DOHH2 (cell line): ENCODE data around the gene SCN4B.

Source experiments
- H3F3A ChIP-seq: fragments of 200-600 bp; sonication (generic), shearing (Covaris generic); 2 replicates; pipeline ENCODE4 v1.6.0; 2016; ENCODE audit warnings: antibody characterized with exemption, mild to moderate bottlenecking; ENCODE audit not compliant: control insufficient read depth, insufficient read depth
- H3K27ac ChIP-seq: fragments of 200-600 bp; sonication (generic); 2 replicates; pipeline ENCODE4 v1.5.1; 2014; ENCODE audit warnings: low read depth, mild to moderate bottlenecking, low read length, moderate library complexity
- H3K27me3 ChIP-seq: fragments of 200-600 bp; sonication (generic); 2 replicates; pipeline ENCODE4 v1.6.1; 2014; ENCODE audit warnings: mild to moderate bottlenecking, low read length, mixed read lengths; ENCODE audit not compliant: control insufficient read depth
- H3K36me3 ChIP-seq: fragments of 200-600 bp; sonication (generic); 2 replicates; pipeline ENCODE4 v1.6.1; 2014; ENCODE audit warnings: mild to moderate bottlenecking, low read length, moderate library complexity, mixed read lengths; ENCODE audit not compliant: control insufficient read depth
- H3K4me1 ChIP-seq: fragments of 200-600 bp; sonication (generic); 2 replicates; pipeline ENCODE4 v1.6.1; 2014; ENCODE audit warnings: mild to moderate bottlenecking, low read length, mixed read lengths; ENCODE audit not compliant: control insufficient read depth
- H3K4me2 ChIP-seq: fragments of 200-600 bp; sonication (generic); 2 replicates; pipeline ENCODE4 v1.6.0; 2014; ENCODE audit warnings: mild to moderate bottlenecking, low read length, moderate library complexity
- H3K4me3 ChIP-seq: fragments of 200-600 bp; sonication (generic); 2 replicates; pipeline ENCODE4 v1.5.1; 2014; ENCODE audit warnings: mild to moderate bottlenecking, low read length, mixed read lengths
- H3K79me2 ChIP-seq: fragments of 200-600 bp; sonication (generic); 2 replicates; pipeline ENCODE4 v1.6.1; 2014; ENCODE audit warnings: mild to moderate bottlenecking, low read length, mixed read lengths; ENCODE audit not compliant: control insufficient read depth
- H3K9me2 ChIP-seq: fragments of 200-600 bp; sonication (generic); replicated peaks from 2 replicates; pipeline ENCODE4 v1.6.1; 2014; ENCODE audit warnings: mild to moderate bottlenecking, low read length, mixed read lengths; ENCODE audit not compliant: control insufficient read depth
- H3K9me3 ChIP-seq: fragments of 200-600 bp; sonication (generic); 2 replicates; pipeline ENCODE4 v1.6.1; 2014; ENCODE audit warnings: antibody characterized with exemption, low read length, mixed read lengths; ENCODE audit not compliant: control insufficient read depth, insufficient read depth
- H4K20me1 ChIP-seq: fragments of 200-600 bp; sonication (generic); 2 replicates; pipeline ENCODE4 v1.6.0; 2014; ENCODE audit warnings: low read depth, mild to moderate bottlenecking, antibody characterized with exemption, low read length, moderate library complexity; ENCODE audit not compliant: control insufficient read depth, insufficient read depth
- CTCF ChIP-seq: fragments of 200-600 bp; sonication (generic); IDR thresholded peaks from one replicate; pipeline ENCODE4 v1.5.1; 2014; ENCODE audit warnings: antibody characterized with exemption, mild to moderate bottlenecking, low read depth, low read length; ENCODE audit not compliant: poor library complexity, severe bottlenecking
- EZH2phosphoT487 ChIP-seq: fragments of 200-600 bp; sonication (generic); IDR thresholded peaks from 2 replicates; pipeline ENCODE4 v1.6.1; 2017; ENCODE audit warnings: borderline replicate concordance, mild to moderate bottlenecking, antibody characterized with exemption, low read length, moderate library complexity, mixed read lengths

The SCN4B gene

GRCh38 chr11:118084656-118085055 is 68.0 kb downstream of the SCN4B start:
- no peak overlapping the region for H3K4me2 ChIP-seq
- no peak overlapping the region for H3K27ac ChIP-seq
- no peaks in the 10 kb centered on the region for H3K79me2 ChIP-seq
- H3K4me3 ChIP-seq: no peak overlapping the region
- peaks cover 23% of the 10 kb centered on the region for H3K4me1 ChIP-seq
- H3K9me3 ChIP-seq: peaks cover 18% of the 10 kb centered on the region; the same call in 1 of the 2 replicates
- H4K20me1 ChIP-seq: no peaks in the 10 kb centered on the region
- no peaks in the 10 kb centered on the region for H3F3A ChIP-seq
- no peaks in the 10 kb centered on the region for H3K9me2 ChIP-seq
- peaks cover 23% of the 10 kb centered on the region for H3K27me3 ChIP-seq
- TF ChIP-seq EZH2phosphoT487: no peak
- no peak for TF ChIP-seq CTCF
- no peaks in the 10 kb centered on the region for H3K36me3 ChIP-seq

- peaks cover 18% of the 10 kb centered on the region; the same call in 1 of the 2 replicates for H3K9me3 ChIP-seq
- no peaks in the 10 kb centered on the region for H3K36me3 ChIP-seq
- H3K27ac ChIP-seq: no peak overlapping the region
- no peak overlapping the region for H3K4me3 ChIP-seq
- H3K4me1 ChIP-seq: peaks cover 23% of the 10 kb centered on the region
- H4K20me1 ChIP-seq: no peaks in the 10 kb centered on the region
- H3K79me2 ChIP-seq: no peaks in the 10 kb centered on the region
- TF ChIP-seq EZH2phosphoT487 (no peak), CTCF (no peak)
- no peaks in the 10 kb centered on the region for H3K9me2 ChIP-seq
- no peak overlapping the region for H3K4me2 ChIP-seq
- H3K27me3 ChIP-seq: peaks cover 26% of the 10 kb centered on the region
- H3F3A ChIP-seq: no peaks in the 10 kb centered on the region
Measured at GRCh38 chr11:118084247-118084646, 68.4 kb downstream of the SCN4B start.
